H1 (cell line): ENCODE data around the gene COTL1. TPM values are rescaled to one million over a fixed set of nuclear protein-coding genes. Genes with fewer than 3 reads are reported as not detected.

Source experiments
- CTCF ChIA-PET: fragments of 300-600 bp; sonication (Branson Sonifier 250); formaldehyde crosslinking; loops from one replicate; lab custom pipeline; 2021; ENCODE audit not compliant: partially characterized antibody; lab: Charles Lee
- POLR2A ChIA-PET: fragments of 300-600 bp; sonication (Branson Sonifier 250); formaldehyde crosslinking; loops from one replicate; lab custom pipeline; 2021; ENCODE audit warnings: inconsistent platforms; ENCODE audit not compliant: partially characterized antibody; lab: Charles Lee
- DNase-seq, 2 experiments: peaks; one replicate each; pipeline versions ENCODE4 v3.0.0 to v3.0.0-alpha.2; 2010 to 2022; ENCODE audit warnings: low spot score in 2 of 2, low read depth in 1 of 2, mixed read lengths in 1 of 2
- FAIRE-seq: peaks from 2 replicates; lab custom pipeline; 2011; peaks lifted over from hg19 to GRCh38; lab: Jason Lieb, UNC
- H2AFZ ChIP-seq: 2 replicates; pipeline ENCODE4 v1.8.1; 2012; ENCODE audit warnings: low read length, inconsistent platforms
- H2AK5ac ChIP-seq: 2 replicates; pipeline ENCODE4 v1.6.1; 2013; ENCODE audit warnings: low read depth, low read length
- H2BK120ac ChIP-seq: replicated peaks from 2 replicates; pipeline ENCODE3; 2013; ENCODE audit warnings: low read depth, low read length, inconsistent platforms
- H2BK12ac ChIP-seq: 2 replicates; pipeline ENCODE4 v1.6.1; 2013; ENCODE audit warnings: low read depth, low read length
- H2BK15ac ChIP-seq: 2 replicates; pipeline ENCODE4 v1.6.1; 2013; ENCODE audit warnings: low read length
- H2BK20ac ChIP-seq: 2 replicates; pipeline ENCODE4 v1.6.1; 2013; ENCODE audit warnings: low read length
- H2BK5ac ChIP-seq: 2 replicates; pipeline ENCODE4 v1.6.1; 2013; ENCODE audit warnings: low read depth, low read length
- H3K14ac ChIP-seq: 2 replicates; pipeline ENCODE4 v1.6.1; 2013; ENCODE audit warnings: inconsistent platforms; ENCODE audit not compliant: insufficient read length
- H3K18ac ChIP-seq: 2 replicates; pipeline ENCODE4 v1.6.1; 2013; ENCODE audit warnings: low read length; ENCODE audit errors: extremely low read depth
- H3K23ac ChIP-seq: 2 replicates; pipeline ENCODE4 v1.6.1; 2013; ENCODE audit warnings: inconsistent platforms; ENCODE audit not compliant: insufficient read length
- H3K23me2 ChIP-seq: 2 replicates; pipeline ENCODE4 v1.6.1; 2013; ENCODE audit warnings: low read depth, low read length
- H3K27ac ChIP-seq: 2 replicates; pipeline ENCODE4 v1.6.1; 2011; ENCODE audit warnings: low read depth, low read length, inconsistent platforms
- H3K27me3 ChIP-seq, 4 experiments: replicated peaks in 1 of 4; 1 replicate in 1 of 4; 2 replicates in 3 of 4; pipeline versions ENCODE4 v1.6.1 to v1.8.1; 2011 to 2013; ENCODE audit warnings: low read length in 3 of 4, mild to moderate bottlenecking in 3 of 4, inconsistent platforms in 2 of 4, mixed read lengths in 2 of 4, moderate library complexity in 1 of 4; ENCODE audit not compliant: control insufficient read depth in 3 of 4, insufficient read depth in 3 of 4; ENCODE audit errors: extremely low read depth in 1 of 4
- H3K36me3 ChIP-seq, 4 experiments: 2 replicates each; pipeline versions ENCODE4 v1.6.1 to v1.8.1; 2011 to 2013; ENCODE audit warnings: mild to moderate bottlenecking in 4 of 4, low read length in 3 of 4, moderate library complexity in 2 of 4, control low read depth in 1 of 4, inconsistent platforms in 1 of 4; ENCODE audit not compliant: insufficient read depth in 4 of 4, control insufficient read depth in 2 of 4
- H3K4ac ChIP-seq: replicated peaks from 2 replicates; pipeline ENCODE3; 2013; ENCODE audit warnings: low read length, low read depth, mixed read lengths, inconsistent platforms; ENCODE audit not compliant: insufficient read length
- H3K4me1 ChIP-seq, 4 experiments: replicated peaks in 1 of 4; 1 replicate in 1 of 4; 2 replicates in 3 of 4; pipeline versions ENCODE4 v1.6.1 to v1.8.1; 2011 to 2013; ENCODE audit warnings: low read length in 3 of 4, inconsistent platforms in 2 of 4, mixed read lengths in 1 of 4; ENCODE audit not compliant: insufficient read depth in 4 of 4, control insufficient read depth in 3 of 4
- H3K4me2 ChIP-seq, 2 experiments: 2 replicates each; pipeline versions ENCODE4 v1.6.1 to v1.8.1; 2011 to 2013; ENCODE audit warnings: low read depth in 2 of 2, low read length in 2 of 2, control low read depth in 1 of 2, inconsistent platforms in 1 of 2, mild to moderate bottlenecking in 1 of 2; ENCODE audit not compliant: insufficient read depth in 1 of 2
- H3K4me3 ChIP-seq, 4 experiments: fragments of 200-600, 300-600 bp in 1 of 4; sonication (generic), shearing (Covaris generic), sonication (Bioruptor Twin) in 1 of 4; 2 replicates each; pipeline versions ENCODE4 v1.5.1 to v1.8.1; 2011 to 2016; ENCODE audit warnings: low read length in 4 of 4, low read depth in 3 of 4, control low read depth in 2 of 4, inconsistent platforms in 2 of 4, mild to moderate bottlenecking in 2 of 4, mixed read lengths in 1 of 4, moderate library complexity in 1 of 4; ENCODE audit not compliant: insufficient read depth in 2 of 4; ENCODE audit errors: extremely low read depth in 1 of 4
- H3K56ac ChIP-seq: replicated peaks from 2 replicates; pipeline ENCODE3; 2013; ENCODE audit warnings: low read depth, mild to moderate bottlenecking, mixed read lengths, low read length, inconsistent platforms; ENCODE audit not compliant: insufficient read length
- H3K79me1 ChIP-seq: 2 replicates; pipeline ENCODE4 v1.6.1; 2013; ENCODE audit warnings: low read depth, low read length, control low read depth
- H3K79me2 ChIP-seq, 2 experiments: 2 replicates each; pipeline versions ENCODE4 v1.6.1 to v1.8.1; 2012 to 2013; ENCODE audit warnings: low read length in 2 of 2, mild to moderate bottlenecking in 2 of 2, inconsistent platforms in 1 of 2; ENCODE audit not compliant: insufficient read depth in 2 of 2, control insufficient read depth in 1 of 2
- H3K9ac ChIP-seq, 4 experiments: replicated peaks in 1 of 4; 1 replicate in 1 of 4; 2 replicates in 3 of 4; pipeline versions ENCODE4 v1.6.1 to v1.8.1; 2011 to 2013; ENCODE audit warnings: low read depth in 3 of 4, low read length in 3 of 4, control low read depth in 2 of 4, mild to moderate bottlenecking in 2 of 4, moderate library complexity in 2 of 4, inconsistent platforms in 1 of 4; ENCODE audit errors: extremely low read depth in 1 of 4
- H3K9me3 ChIP-seq, 2 experiments: 2 replicates each; pipeline versions ENCODE4 v1.6.1 to v1.8.1; 2012 to 2013; ENCODE audit warnings: mild to moderate bottlenecking in 2 of 2, moderate library complexity in 2 of 2, control low read depth in 1 of 2, inconsistent platforms in 1 of 2, low read depth in 1 of 2, low read length in 1 of 2, mixed read lengths in 1 of 2; ENCODE audit not compliant: insufficient read depth in 2 of 2
- H4K20me1 ChIP-seq, 2 experiments: replicated peaks in 1 of 2; 2 replicates each; pipeline versions ENCODE3 to v1.8.1; 2011 to 2013; ENCODE audit warnings: inconsistent platforms in 2 of 2, low read length in 2 of 2, mild to moderate bottlenecking in 1 of 2; ENCODE audit not compliant: insufficient read depth in 2 of 2, control insufficient read depth in 1 of 2
- H4K5ac ChIP-seq: 2 replicates; pipeline ENCODE4 v1.6.1; 2013; ENCODE audit warnings: low read length, low read depth, mixed read lengths, inconsistent platforms; ENCODE audit not compliant: insufficient read length
- H4K8ac ChIP-seq: 2 replicates; pipeline ENCODE4 v1.8.0; 2013; ENCODE audit warnings: mild to moderate bottlenecking, moderate library complexity, low read length, inconsistent platforms; ENCODE audit not compliant: insufficient read depth; ENCODE audit errors: extremely low read depth
- H4K91ac ChIP-seq: replicated peaks from 2 replicates; pipeline ENCODE3; 2013; ENCODE audit warnings: low read length, mixed read lengths, inconsistent platforms; ENCODE audit not compliant: insufficient read length
- CTBP2 ChIP-seq: IDR thresholded peaks from 2 replicates; pipeline ENCODE4 v1.7.0; 2011; ENCODE audit warnings: borderline replicate concordance, mild to moderate bottlenecking, moderate library complexity, mixed read lengths, low read length; ENCODE audit not compliant: insufficient read depth, insufficient read length
- RNF2 ChIP-seq: fragments of 200-900, 300-1000 bp; sonication (generic); IDR thresholded peaks from 2 replicates; pipeline ENCODE4 v1.7.1; 2016; ENCODE audit warnings: borderline replicate concordance, low read depth, mild to moderate bottlenecking, antibody characterized with exemption, low read length; ENCODE audit not compliant: poor library complexity, severe bottlenecking; ENCODE audit errors: missing control alignments
- SIN3A ChIP-seq, 2 experiments: IDR thresholded peaks in 1 of 2; conservative IDR thresholded peaks in 1 of 2; 2 replicates each; pipeline ENCODE4 v1.6.1; 2011 to 2012; ENCODE audit warnings: low read length in 2 of 2, improper control_type of control experiment in 1 of 2, low read depth in 1 of 2, mild to moderate bottlenecking in 1 of 2
- SRF ChIP-seq: IDR thresholded peaks from 2 replicates; pipeline ENCODE4 v1.6.1; 2011; ENCODE audit warnings: mild to moderate bottlenecking, low read depth, low read length, moderate library complexity
- SUZ12 ChIP-seq: fragments of 200-600 bp; sonication (generic); IDR thresholded peaks from 2 replicates; pipeline ENCODE4 v1.6.1; 2012; ENCODE audit warnings: mild to moderate bottlenecking, inconsistent platforms, low read length, moderate library complexity, mixed read lengths
- WGBS, 2 experiments: shearing (Covaris generic) in 1 of 2; methylation state at CpG; one replicate each; pipeline versions ENCODE4 v1.1.6 to v1.1.7; 2013 to 2015; ENCODE audit warnings: low lambda C conversion rate in 2 of 2, mixed read lengths in 2 of 2, inconsistent platforms in 1 of 2, low coverage in 1 of 2, missing lambda C conversion rate in 1 of 2; ENCODE audit not compliant: insufficient replicate concordance in 2 of 2, insufficient coverage in 1 of 2, insufficient read length in 1 of 2; ENCODE audit errors: extremely low coverage in 1 of 2, missing lambda C conversion rate in 1 of 2; 5-methylcytosine and 5-hydroxymethylcytosine counted together
- polyA plus RNA-seq, 7 experiments: library from polyadenylated mRNA; depleted of rRNA in 3 of 7; stranded (reverse) in 5 of 7; unstranded in 2 of 7; fragments of >200 nt in 5 of 7; fragments of 200-250 nt in 2 of 7; gene quantifications; 1 replicate in 5 of 7; 2 replicates in 1 of 7; 4 replicates in 1 of 7; pipeline versions ENCODE4 v1.2.1 to v1.2.3, GENCODE V29; 2011 to 2013; ENCODE audit warnings: missing spikeins in 2 of 7, mixed read lengths in 2 of 7
- total RNA-seq: library from RNA; stranded (reverse); fragmentation: NEBNext Ultra II Directional; extraction: Animal tissue kit (Norgen Biotek cat#: 25700); gene quantifications from 2 replicates; pipeline ENCODE4 v1.2.1, GENCODE V29; 2021
- TF ChIP-seq, protein P1 (sequence below): IDR thresholded peaks from 2 replicates; pipeline ENCODE4 v1.6.1; 2011; ENCODE audit warnings: low read length, improper control_type of control experiment
- TF ChIP-seq, protein P2 (sequence below): IDR thresholded peaks from 2 replicates; pipeline ENCODE4 v1.6.1; 2012; ENCODE audit warnings: low read length, inconsistent platforms
- TF ChIP-seq, protein P3 (sequence below): IDR thresholded peaks from 2 replicates; pipeline ENCODE4 v1.6.1; 2012; ENCODE audit warnings: inconsistent platforms

COTL1 gene
- total and polyA plus RNA-seq, 2 of the 8 experiments (the other 6 are each of a cell fraction or from before 2014, with no cell fraction given): 59.2 to 183 TPM

DNA sequence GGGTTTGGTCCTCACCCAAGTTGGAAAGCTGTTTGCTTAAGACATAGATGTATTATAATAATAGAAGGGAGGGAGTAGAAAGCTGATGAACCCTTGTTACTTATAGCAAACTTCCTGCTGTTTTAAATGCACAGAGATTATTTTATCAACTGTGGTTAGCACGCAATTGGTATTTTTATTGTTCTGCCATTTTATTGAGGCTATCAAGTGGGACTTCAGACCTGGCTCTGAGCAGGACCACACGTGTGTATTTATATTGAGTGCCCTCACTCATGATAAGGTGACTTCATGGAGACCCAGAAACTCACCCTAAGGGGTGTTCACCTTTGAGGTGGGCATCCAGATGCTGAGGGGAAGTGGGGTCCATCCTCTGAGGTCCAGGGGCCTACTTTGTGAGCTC is 47.5 kb upstream of the COTL1 start:
- CTCF ChIA-PET: interaction anchor here (1.1 to 3.4 kb wide), 6 partner anchors 14 to 159 kb away, joined by 3 to 23 read pairs (median 4); no protein-coding TSS in a partner anchor
- H4K5ac ChIP-seq: no peak overlapping the region
- TF ChIP-seq, protein P1, sequence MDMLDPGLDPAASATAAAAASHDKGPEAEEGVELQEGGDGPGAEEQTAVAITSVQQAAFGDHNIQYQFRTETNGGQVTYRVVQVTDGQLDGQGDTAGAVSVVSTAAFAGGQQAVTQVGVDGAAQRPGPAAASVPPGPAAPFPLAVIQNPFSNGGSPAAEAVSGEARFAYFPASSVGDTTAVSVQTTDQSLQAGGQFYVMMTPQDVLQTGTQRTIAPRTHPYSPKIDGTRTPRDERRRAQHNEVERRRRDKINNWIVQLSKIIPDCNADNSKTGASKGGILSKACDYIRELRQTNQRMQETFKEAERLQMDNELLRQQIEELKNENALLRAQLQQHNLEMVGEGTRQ: no peak
- TF ChIP-seq SUZ12 (no peak), SRF (no peak), CTBP2 (no peak), SIN3A (conservative IDR thresholded peaks at IDR 0.05 in 1 of 2, IDR thresholded peaks at IDR 0.05 in 1 of 2; ENCODE audit: low read depth in 1 of 2, low read length in 2 of 2) (no peak), RNF2 (no peak)
- TF ChIP-seq, protein P2, sequence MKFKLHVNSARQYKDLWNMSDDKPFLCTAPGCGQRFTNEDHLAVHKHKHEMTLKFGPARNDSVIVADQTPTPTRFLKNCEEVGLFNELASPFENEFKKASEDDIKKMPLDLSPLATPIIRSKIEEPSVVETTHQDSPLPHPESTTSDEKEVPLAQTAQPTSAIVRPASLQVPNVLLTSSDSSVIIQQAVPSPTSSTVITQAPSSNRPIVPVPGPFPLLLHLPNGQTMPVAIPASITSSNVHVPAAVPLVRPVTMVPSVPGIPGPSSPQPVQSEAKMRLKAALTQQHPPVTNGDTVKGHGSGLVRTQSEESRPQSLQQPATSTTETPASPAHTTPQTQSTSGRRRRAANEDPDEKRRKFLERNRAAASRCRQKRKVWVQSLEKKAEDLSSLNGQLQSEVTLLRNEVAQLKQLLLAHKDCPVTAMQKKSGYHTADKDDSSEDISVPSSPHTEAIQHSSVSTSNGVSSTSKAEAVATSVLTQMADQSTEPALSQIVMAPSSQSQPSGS: no peak
- TF ChIP-seq, protein P3, sequence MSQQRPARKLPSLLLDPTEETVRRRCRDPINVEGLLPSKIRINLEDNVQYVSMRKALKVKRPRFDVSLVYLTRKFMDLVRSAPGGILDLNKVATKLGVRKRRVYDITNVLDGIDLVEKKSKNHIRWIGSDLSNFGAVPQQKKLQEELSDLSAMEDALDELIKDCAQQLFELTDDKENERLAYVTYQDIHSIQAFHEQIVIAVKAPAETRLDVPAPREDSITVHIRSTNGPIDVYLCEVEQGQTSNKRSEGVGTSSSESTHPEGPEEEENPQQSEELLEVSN: no peak

More for the DNA sequence above, 47.5 kb upstream of the COTL1 start:
- Histone ChIP-seq H4K20me1 (no peaks in the 10 kb centered on the region), H2AFZ (no peak overlapping the region), H2BK12ac (no peak overlapping the region), H3K79me2 (no peaks in the 10 kb centered on the region), H4K91ac (no peak overlapping the region), H3K9ac (no peak overlapping the region), H3K23ac (no peak overlapping the region), H3K18ac (no peak overlapping the region), H4K8ac (no peak overlapping the region), H3K14ac (no peak overlapping the region), H2BK15ac (no peak overlapping the region), H3K23me2 (no peaks in the 10 kb centered on the region), H3K27ac (no peak overlapping the region), H3K4me2 (no peak overlapping the region), H3K4me1 (peaks cover 1 to 9% (median 6%) of the 10 kb centered on the region in 4 experiments; a peak in 4 of 7 replicates), H2AK5ac (no peak overlapping the region), H3K56ac (no peak overlapping the region), H2BK5ac (no peak overlapping the region), H3K27me3 (no peaks in the 10 kb centered on the region), H2BK20ac (no peak overlapping the region), H2BK120ac (no peak overlapping the region), H3K4me3 (no peak overlapping the region), H3K36me3 (peaks cover 2 to 10% (median 5%) of the 10 kb centered on the region in 4 experiments; a peak in 4 of 8 replicates), H3K4ac (no peak overlapping the region), H3K79me1 (no peaks in the 10 kb centered on the region), H3K9me3 (no peaks in the 10 kb centered on the region)
- FAIRE-seq (no peak), DNase-seq (no peak)
- 91% methylated on average over 2 of the region's 2 CpGs; no CpG with 5 or more reads in 1 of the 2 experiments for WGBS, 2 experiments
- POLR2A ChIA-PET: interaction anchor here (1.0 kb wide), 1 partner anchor 35 kb away, joined by 3 read pairs; no protein-coding TSS in a partner anchor
